Adrenal gland (tissue), 12 donors: ENCODE measurements around the gene PADI6. TPM values are rescaled to one million over a fixed set of nuclear protein-coding genes. Genes with fewer than 3 reads are reported as not detected.

Source experiments
- DNase-seq, 7 donors: peaks; one replicate each; pipeline ENCODE4 v3.0.0-alpha.2; 2019 to 2020
- H3K27ac ChIP-seq, 5 donors: fragments of 200-600 bp; sonication (generic) in 4 of 5; 1 replicate in 3 of 5; 2 replicates in 2 of 5; pipeline versions ENCODE4 v1.5.1 to v1.8.0; 2016 to 2020; ENCODE audit warnings: mild to moderate bottlenecking in 1 of 5
- H3K27me3 ChIP-seq: fragments of 200-600 bp; 2 replicates; pipeline ENCODE4 v1.8.0; 2021
- H3K36me3 ChIP-seq, 2 donors: fragments of 200-600 bp; replicated peaks in 1 of 2; 1 replicate in 1 of 2; 2 replicates in 1 of 2; pipeline versions ENCODE4 v1.5.1 to v1.8.0; 2018 to 2022
- H3K4me1 ChIP-seq, 2 donors: fragments of 200-600 bp; replicated peaks in 1 of 2; 1 replicate in 1 of 2; 2 replicates in 1 of 2; pipeline versions ENCODE4 v1.5.1 to v1.8.0; 2018 to 2021
- H3K4me3 ChIP-seq, 4 donors: fragments of 200-600 bp; sonication (generic) in 3 of 4; one replicate each; pipeline ENCODE4 v1.5.1; 2016 to 2018
- H3K9me3 ChIP-seq, 3 donors: fragments of 200-600 bp; sonication (generic) in 1 of 3; replicated peaks in 1 of 3; 1 replicate in 2 of 3; 2 replicates in 1 of 3; pipeline versions ENCODE4 v1.5.1 to v1.8.0; 2016 to 2021
- CTCF ChIP-seq, 6 experiments: fragments of 450-650 bp in 4 of 6; fragments of 200-600 bp in 2 of 6; sonication (generic) in 1 of 6; IDR thresholded peaks; 1 replicate in 5 of 6; 2 replicates in 1 of 6; pipeline versions ENCODE4 v1.5.1 to v1.8.0; 2016 to 2021; ENCODE audit warnings: antibody characterized with exemption in 6 of 6, mild to moderate bottlenecking in 2 of 6, moderate library complexity in 1 of 6
- POLR2A ChIP-seq, 2 donors: fragments of 450-650 bp; IDR thresholded peaks; one replicate each; pipeline ENCODE4 v1.6.1; 2017; ENCODE audit warnings: antibody characterized with exemption in 2 of 2, mild to moderate bottlenecking in 2 of 2, moderate library complexity in 1 of 2
- WGBS, 4 donors: extraction: QIAGEN DNeasy Blood & Tissue Kit in 2 of 4; methylation state at CpG; one replicate each; pipeline versions ENCODE4 v1.1.5 to v1.1.7; 2013 to 2017; 5-methylcytosine and 5-hydroxymethylcytosine counted together
- intact Hi-C, 2 donors: fragments of 100-400 bp; cut with DNase I; formaldehyde crosslinking; loops; one replicate each; pipeline versions ENCODE4 v1.14.1 to v1.15.0; 2022 to 2023
- polyA plus RNA-seq, 3 donors: library from polyadenylated mRNA; stranded (reverse); fragments of 200-250 nt in 2 of 3; fragments of 350-450 nt in 1 of 3; fragmentation: Illumina TruSeq in 1 of 3; extraction: RNeasy Lipid Tissue Mini Kit (QIAGEN cat#74804) in 1 of 3; gene quantifications; one replicate each; pipeline ENCODE4 v1.2.3, GENCODE V29; 2013 to 2014
- total RNA-seq, 9 donors: library from RNA; depleted of rRNA in 4 of 9; stranded (reverse); fragments of >200 nt in 4 of 9; fragments of 120-200 nt in 1 of 9; fragmentation: NEBNext Ultra II Directional in 1 of 9; extraction: Animal tissue kit (Norgen Biotek cat#: 25700) in 1 of 9; gene quantifications; one replicate each; pipeline versions ENCODE4 v1.1.0 to v1.2.4, GENCODE V29; 2013 to 2023
- donor health status: healthy with polysubstance abuse.
- donor health status: Bipolar disorder and iron deficiency.
- donor health status: DM: yes; HTN: yes; CAD: no.
- donor health status: DM: no; HTN: no; CAD: no.
- donor health status: DM: no; HTN: no; CAD: no.
- donor health status: DM: yes; HTN: yes; CAD: no.

Gene PADI6
- total and polyA plus RNA-seq, 12 donors: not detected

DNA sequence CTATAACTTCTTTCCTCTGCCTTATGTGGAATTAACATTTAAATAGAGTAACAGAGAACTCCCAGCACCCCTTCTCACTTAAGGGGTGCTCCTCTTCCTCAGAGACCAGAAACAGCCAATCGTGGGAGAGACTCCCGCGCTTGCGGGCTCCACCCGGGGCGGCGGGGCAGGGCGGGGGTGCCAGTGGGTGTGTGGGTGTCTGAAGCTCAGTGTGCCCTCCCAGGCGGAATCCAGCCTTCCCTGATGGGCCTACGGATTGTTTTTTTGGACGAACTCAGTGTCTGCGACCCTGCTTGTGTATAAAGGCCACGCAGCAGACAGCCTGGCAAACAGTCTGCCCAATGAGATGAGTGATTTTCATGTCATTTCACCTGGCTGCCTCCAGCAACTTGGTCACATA is 61.3 kb downstream of the PADI6 start:
- intact Hi-C loops: no loop called here
- no peak overlapping the region for H3K27ac ChIP-seq
- H3K36me3 ChIP-seq: peaks cover 0 to 17% of the 10 kb centered on the region in 2 donors
- TF ChIP-seq POLR2A (IDR thresholded peaks at IDR 0.05): no peak
- TF ChIP-seq CTCF (IDR thresholded peaks at IDR 0.05): no peak
- H3K4me3 ChIP-seq: no peak overlapping the region
- no peak for DNase-seq
- no peaks in the 10 kb centered on the region for H3K9me3 ChIP-seq
- no peaks in the 10 kb centered on the region for H3K27me3 ChIP-seq
- peaks cover 8 to 20% of the 10 kb centered on the region in 2 donors for H3K4me1 ChIP-seq
- 91 to 97% (median 93%) methylated on average over 10 to 13 of the region's 13 CpGs for WGBS, 4 donors

GRCh38 chr1:17434016-17434415 is 62.0 kb downstream of the PADI6 start:
- intact Hi-C loops: no loop called here
- no peak for DNase-seq
- WGBS, 4 donors: 82 to 94% (median 90%) methylated on average over 2 to 3 of the region's 3 CpGs
- TF ChIP-seq CTCF (IDR thresholded peaks at IDR 0.05) (no peak), POLR2A (IDR thresholded peaks at IDR 0.05) (no peak)
- no peak overlapping the region for H3K27ac ChIP-seq
- peaks cover 0 to 10% of the 10 kb centered on the region in 2 donors for H3K36me3 ChIP-seq
- H3K4me1 ChIP-seq: peaks cover 8 to 20% of the 10 kb centered on the region in 2 donors
- no peak overlapping the region for H3K4me3 ChIP-seq
- no peaks in the 10 kb centered on the region for H3K9me3 ChIP-seq
- H3K27me3 ChIP-seq: no peaks in the 10 kb centered on the region

DNA sequence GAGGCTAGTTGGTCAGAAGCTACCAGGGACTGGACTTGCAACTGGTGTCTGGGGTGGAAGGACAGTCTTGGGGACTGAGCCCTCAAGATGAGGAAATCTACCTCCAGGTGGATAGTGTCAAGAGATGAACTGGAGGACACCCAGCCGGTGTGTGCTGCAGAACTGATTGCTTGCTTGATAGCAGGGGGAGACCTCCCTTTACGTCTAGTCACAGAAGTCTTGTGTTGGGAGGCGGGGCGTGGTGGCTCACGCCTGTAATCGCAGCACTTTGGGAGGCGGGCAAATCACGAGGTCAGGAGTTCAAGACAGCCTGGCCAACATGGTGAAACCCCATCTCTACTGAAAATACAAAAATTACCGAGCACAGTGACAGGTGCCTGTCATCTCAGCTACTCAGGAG is 62.6 kb downstream of the PADI6 start:
- H3K27ac ChIP-seq: no peak overlapping the region
- intact Hi-C loops: no loop called here
- 78 to 92% (median 86%) methylated on average over 9 of the region's 9 CpGs for WGBS, 4 donors
- H3K36me3 ChIP-seq: peaks cover 0 to 10% of the 10 kb centered on the region in 2 donors
- no peaks in the 10 kb centered on the region for H3K27me3 ChIP-seq
- no peaks in the 10 kb centered on the region for H3K9me3 ChIP-seq
- no peak overlapping the region for H3K4me3 ChIP-seq
- DNase-seq: no peak
- no peak for TF ChIP-seq CTCF (IDR thresholded peaks at IDR 0.05)
- TF ChIP-seq POLR2A (IDR thresholded peaks at IDR 0.05): no peak
- H3K4me1 ChIP-seq: peaks cover 8 to 20% of the 10 kb centered on the region in 2 donors

DNA sequence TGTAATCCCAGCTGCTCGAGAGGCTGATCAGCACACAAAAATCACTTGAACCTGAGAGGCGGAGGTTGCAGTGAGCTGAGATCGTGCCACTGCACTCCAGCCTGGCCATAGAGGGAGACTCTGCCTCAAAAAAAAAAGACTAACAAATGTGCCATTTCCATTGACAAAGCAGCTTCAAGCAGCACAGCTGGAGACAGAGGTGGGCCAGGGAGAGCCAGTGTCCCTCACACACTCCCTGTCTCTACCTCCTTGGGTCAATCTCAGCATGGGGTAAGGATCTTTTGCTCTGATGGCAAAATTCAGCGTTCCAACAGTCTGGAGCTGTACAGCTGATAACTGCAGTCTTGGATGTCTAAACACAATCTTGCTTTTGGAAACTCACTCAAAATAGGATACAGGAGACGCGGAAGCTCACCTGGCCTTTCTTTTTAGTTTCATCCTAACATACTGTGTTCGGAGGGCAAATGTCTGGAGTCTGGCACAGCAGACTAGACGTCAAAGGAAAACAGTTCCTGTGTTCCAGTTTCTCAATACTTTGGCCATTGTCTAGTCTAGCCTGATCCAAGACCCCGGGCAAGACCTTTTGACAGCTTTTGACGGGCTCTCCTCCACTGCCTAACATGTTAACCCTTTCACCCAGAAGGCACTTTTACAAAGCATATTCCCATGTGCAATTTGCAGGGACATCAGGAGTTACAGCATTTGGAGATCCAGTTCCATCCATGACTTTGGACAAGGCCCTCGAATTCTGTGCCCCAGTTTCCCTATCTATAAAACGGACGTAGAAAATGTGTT is 64.6 kb downstream of the PADI6 start:
- intact Hi-C loops: no loop called here
- H3K27ac ChIP-seq: peak overlapping the region in 3 of 5 donors; percentile 28 to 96 (median 45)

More for the DNA sequence above, 64.6 kb downstream of the PADI6 start:
- Histone ChIP-seq H3K27me3 (no peaks in the 10 kb centered on the region), H3K9me3 (no peaks in the 10 kb centered on the region), H3K4me1 (peaks cover 11 to 29% of the 10 kb centered on the region in 2 donors), H3K36me3 (peaks cover 0 to 10% of the 10 kb centered on the region in 2 donors), H3K4me3 (peak overlapping the region in 2 of 4 donors; percentile 28 to 88)
- no peak for DNase-seq
- WGBS, 4 donors: 46 to 51% (median 48%) methylated on average over 13 of the region's 13 CpGs
- TF ChIP-seq POLR2A (IDR thresholded peaks at IDR 0.05): no peak
- no peak for TF ChIP-seq CTCF (IDR thresholded peaks at IDR 0.05)
